Tibial nerve (tissue), 4 donors: ENCODE results near the gene GSK3B. TPM values are rescaled to one million over a fixed set of nuclear protein-coding genes. Genes with fewer than 3 reads are reported as not detected.

Source experiments
- DNase-seq, 2 donors: peaks; one replicate each; pipeline ENCODE4 v3.0.0-alpha.2; 2019; ENCODE audit warnings: low spot score in 2 of 2
- H3K27ac ChIP-seq, 4 donors: fragments of 200-600 bp; sonication (generic) in 3 of 4; one replicate each; pipeline ENCODE4 v1.5.1; 2017 to 2019; ENCODE audit warnings: mild to moderate bottlenecking in 1 of 4
- H3K27me3 ChIP-seq, 2 donors: fragments of 200-600 bp; sonication (generic) in 1 of 2; one replicate each; pipeline versions ENCODE4 v1.5.1 to v1.6.0; 2017 to 2019
- H3K36me3 ChIP-seq, 3 donors: fragments of 200-600 bp; sonication (generic); one replicate each; pipeline ENCODE4 v1.5.1; 2018 to 2019
- H3K4me1 ChIP-seq, 4 donors: fragments of 200-600 bp; sonication (generic) in 3 of 4; one replicate each; pipeline ENCODE4 v1.5.1; 2017 to 2019
- H3K4me3 ChIP-seq, 4 donors: fragments of 200-600 bp; sonication (generic) in 3 of 4; one replicate each; pipeline ENCODE4 v1.5.1; 2017 to 2019; ENCODE audit warnings: mild to moderate bottlenecking in 1 of 4, moderate library complexity in 1 of 4
- H3K9me3 ChIP-seq, 4 donors: fragments of 200-600 bp; sonication (generic) in 3 of 4; one replicate each; pipeline ENCODE4 v1.5.1; 2017 to 2019
- EP300 ChIP-seq, 2 donors: sonication (generic); formaldehyde crosslinking; IDR thresholded peaks; one replicate each; pipeline ENCODE4 v1.6.1; 2017; ENCODE audit warnings: antibody characterized with exemption in 2 of 2, mild to moderate bottlenecking in 1 of 2
- POLR2A ChIP-seq, 2 donors: fragments of 450-650 bp; IDR thresholded peaks; one replicate each; pipeline ENCODE4 v1.6.1; 2017; ENCODE audit warnings: antibody characterized with exemption in 2 of 2, mild to moderate bottlenecking in 2 of 2, moderate library complexity in 2 of 2
- WGBS, 2 donors: methylation state at CpG; one replicate each; pipeline ENCODE4 v1.1.5; 2018; 5-methylcytosine and 5-hydroxymethylcytosine counted together
- total RNA-seq, 4 donors: library from RNA; depleted of rRNA; stranded (reverse); fragments of >200 nt; gene quantifications; one replicate each; pipeline ENCODE4 v1.1.0, GENCODE V29; 2016
- TF ChIP-seq, protein P1 (sequence below), 5 experiments: fragments of 200-600 bp in 3 of 5; fragments of 450-650 bp in 2 of 5; sonication (generic) in 3 of 5; IDR thresholded peaks; one replicate each; pipeline ENCODE4 v1.5.1; 2016 to 2019; ENCODE audit warnings: antibody characterized with exemption in 5 of 5, mild to moderate bottlenecking in 3 of 5, moderate library complexity in 2 of 5

GSK3B gene
- total RNA-seq, 4 donors from 2014 or later = 22.6 to 39.3 (median 28.5) TPM

DNA sequence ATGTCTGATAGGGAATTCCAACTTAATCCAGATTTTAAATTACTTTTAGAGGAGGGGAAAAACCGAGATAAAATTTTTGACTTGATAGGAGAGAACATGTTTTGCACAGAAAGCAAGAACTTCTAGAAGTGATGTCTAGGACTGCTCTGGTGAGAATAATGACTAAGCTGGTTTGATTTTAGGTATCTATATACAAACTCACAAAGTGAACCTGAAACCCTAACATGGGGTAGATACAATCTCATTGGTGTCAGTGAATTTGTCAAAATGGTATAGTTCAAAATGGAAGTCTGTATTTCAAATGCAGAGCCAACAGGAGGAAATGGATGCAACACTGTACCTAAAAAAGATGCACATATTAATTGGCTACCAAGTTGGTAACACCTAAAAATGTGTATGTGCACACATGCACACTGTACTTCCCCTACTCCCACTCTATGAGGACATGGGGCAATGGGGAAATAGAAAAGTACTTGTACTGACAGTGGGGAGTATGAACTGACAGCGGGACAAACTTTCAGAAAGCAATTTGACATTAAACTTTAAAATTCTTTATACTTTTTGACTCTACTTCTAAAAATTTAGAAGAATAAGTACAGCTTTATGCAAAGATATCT lies 259.4 kb downstream of the GSK3B start:
- Histone ChIP-seq H3K27ac (no peak overlapping the region), H3K36me3 (peaks cover 0 to 11% (median 0%) of the 10 kb centered on the region in 3 donors), H3K4me3 (no peak overlapping the region), H3K27me3 (no peaks in the 10 kb centered on the region), H3K9me3 (no peaks in the 10 kb centered on the region), H3K4me1 (no peaks in the 10 kb centered on the region)
- TF ChIP-seq, protein P1, sequence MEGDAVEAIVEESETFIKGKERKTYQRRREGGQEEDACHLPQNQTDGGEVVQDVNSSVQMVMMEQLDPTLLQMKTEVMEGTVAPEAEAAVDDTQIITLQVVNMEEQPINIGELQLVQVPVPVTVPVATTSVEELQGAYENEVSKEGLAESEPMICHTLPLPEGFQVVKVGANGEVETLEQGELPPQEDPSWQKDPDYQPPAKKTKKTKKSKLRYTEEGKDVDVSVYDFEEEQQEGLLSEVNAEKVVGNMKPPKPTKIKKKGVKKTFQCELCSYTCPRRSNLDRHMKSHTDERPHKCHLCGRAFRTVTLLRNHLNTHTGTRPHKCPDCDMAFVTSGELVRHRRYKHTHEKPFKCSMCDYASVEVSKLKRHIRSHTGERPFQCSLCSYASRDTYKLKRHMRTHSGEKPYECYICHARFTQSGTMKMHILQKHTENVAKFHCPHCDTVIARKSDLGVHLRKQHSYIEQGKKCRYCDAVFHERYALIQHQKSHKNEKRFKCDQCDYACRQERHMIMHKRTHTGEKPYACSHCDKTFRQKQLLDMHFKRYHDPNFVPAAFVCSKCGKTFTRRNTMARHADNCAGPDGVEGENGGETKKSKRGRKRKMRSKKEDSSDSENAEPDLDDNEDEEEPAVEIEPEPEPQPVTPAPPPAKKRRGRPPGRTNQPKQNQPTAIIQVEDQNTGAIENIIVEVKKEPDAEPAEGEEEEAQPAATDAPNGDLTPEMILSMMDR (IDR thresholded peaks at IDR 0.05) = no peak
- TF ChIP-seq POLR2A (IDR thresholded peaks at IDR 0.05) = no peak
- no peak for TF ChIP-seq EP300 (IDR thresholded peaks at IDR 0.05)
- DNase-seq = no peak
- WGBS, 2 donors = 90 to 94% methylated on average over 2 of the region's 2 CpGs

DNA sequence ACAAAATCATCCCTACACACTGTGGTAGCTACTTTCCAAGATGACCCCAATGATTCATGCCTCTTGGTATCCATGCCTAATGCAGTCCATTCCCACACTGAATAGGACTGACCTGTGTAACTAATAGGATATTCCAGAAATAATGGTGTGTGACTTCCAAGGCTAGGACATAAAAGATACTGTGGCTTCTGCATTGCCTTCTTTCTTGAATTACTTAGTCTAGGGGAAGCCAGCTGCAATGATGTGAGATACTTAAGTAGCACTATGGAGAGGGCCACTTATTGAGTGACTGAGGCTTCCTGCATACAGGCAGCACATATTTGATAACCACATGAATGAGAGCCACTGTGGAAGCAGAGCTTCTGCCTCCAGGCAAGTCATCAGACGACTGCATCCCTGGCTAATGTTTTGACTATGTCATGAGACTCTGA lies 262.3 kb downstream of the GSK3B start:
- WGBS, 2 donors = 37 to 79% methylated on average over 1 of the region's 1 CpG
- no peaks in the 10 kb centered on the region for H3K9me3 ChIP-seq

DNA sequence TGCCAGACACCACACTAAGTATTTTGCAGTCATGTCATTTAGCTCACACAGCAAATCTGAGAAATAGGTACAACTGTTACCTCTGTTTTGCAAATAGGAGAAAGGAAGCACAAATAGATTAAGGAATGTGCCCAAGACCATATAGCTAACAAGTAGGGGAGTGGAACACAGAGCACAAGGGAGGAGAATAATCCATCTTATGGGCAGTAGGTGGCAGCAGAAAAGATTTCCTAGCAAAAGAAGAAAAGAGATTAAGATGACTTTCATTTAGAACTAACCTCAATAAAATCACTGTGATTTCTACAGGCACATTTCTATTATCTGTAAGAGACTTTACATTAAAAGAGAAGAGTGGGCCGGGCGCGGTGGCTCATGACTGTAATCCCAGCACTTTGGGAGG lies 263.2 kb downstream of the GSK3B start:
- no peaks in the 10 kb centered on the region for H3K9me3 ChIP-seq
- H3K27me3 ChIP-seq = no peaks in the 10 kb centered on the region
- peaks cover 0 to 10% (median 0%) of the 10 kb centered on the region in 3 donors for H3K36me3 ChIP-seq
- no peaks in the 10 kb centered on the region for H3K4me1 ChIP-seq
- DNase-seq = no peak
- no peak overlapping the region for H3K27ac ChIP-seq
- no peak overlapping the region for H3K4me3 ChIP-seq
- TF ChIP-seq POLR2A (IDR thresholded peaks at IDR 0.05) (no peak), EP300 (IDR thresholded peaks at IDR 0.05) (no peak)
- TF ChIP-seq, protein P1 (IDR thresholded peaks at IDR 0.05) = no peak
- 89 to 94% methylated on average over 3 of the region's 3 CpGs for WGBS, 2 donors

More for the DNA sequence above, 262.3 kb downstream of the GSK3B start:
- no peak for DNase-seq
- no peak overlapping the region for H3K27ac ChIP-seq
- H3K27me3 ChIP-seq = no peaks in the 10 kb centered on the region
- H3K36me3 ChIP-seq = peaks cover 0 to under 1% (median 0%) of the 10 kb centered on the region in 3 donors
- H3K4me1 ChIP-seq = no peaks in the 10 kb centered on the region
- H3K4me3 ChIP-seq = no peak overlapping the region
- TF ChIP-seq, protein P1 (IDR thresholded peaks at IDR 0.05) = no peak
- TF ChIP-seq POLR2A (IDR thresholded peaks at IDR 0.05) (no peak), EP300 (IDR thresholded peaks at IDR 0.05) (no peak)

DNA sequence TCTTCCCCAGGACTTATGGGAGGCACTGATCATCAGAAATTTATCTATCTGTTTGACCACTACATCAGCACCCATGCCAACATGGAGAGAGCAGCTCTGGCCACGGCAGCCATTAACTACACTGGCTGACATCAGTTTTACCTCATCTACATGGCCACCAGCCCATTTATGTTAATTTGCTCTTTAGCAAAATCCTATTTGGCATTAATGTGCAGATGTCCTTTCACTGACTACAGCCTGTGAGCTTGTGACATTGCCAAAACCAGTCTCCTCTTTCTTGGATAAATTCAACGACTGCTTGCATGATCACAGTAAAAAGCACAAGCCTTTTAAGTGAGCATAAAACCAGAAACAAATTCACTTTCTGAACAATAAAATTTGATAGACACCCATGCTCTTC lies 264.8 kb downstream of the GSK3B start:
- Histone ChIP-seq H3K4me3 (no peak overlapping the region), H3K4me1 (no peaks in the 10 kb centered on the region), H3K9me3 (no peaks in the 10 kb centered on the region), H3K27me3 (no peaks in the 10 kb centered on the region), H3K36me3 (peaks cover 0 to 25% (median 0%) of the 10 kb centered on the region in 3 donors), H3K27ac (no peak overlapping the region)
- TF ChIP-seq, protein P1 (IDR thresholded peaks at IDR 0.05) = no peak
- 54 to 62% methylated on average over 2 of the region's 2 CpGs for WGBS, 2 donors
- no peak for DNase-seq

DNA sequence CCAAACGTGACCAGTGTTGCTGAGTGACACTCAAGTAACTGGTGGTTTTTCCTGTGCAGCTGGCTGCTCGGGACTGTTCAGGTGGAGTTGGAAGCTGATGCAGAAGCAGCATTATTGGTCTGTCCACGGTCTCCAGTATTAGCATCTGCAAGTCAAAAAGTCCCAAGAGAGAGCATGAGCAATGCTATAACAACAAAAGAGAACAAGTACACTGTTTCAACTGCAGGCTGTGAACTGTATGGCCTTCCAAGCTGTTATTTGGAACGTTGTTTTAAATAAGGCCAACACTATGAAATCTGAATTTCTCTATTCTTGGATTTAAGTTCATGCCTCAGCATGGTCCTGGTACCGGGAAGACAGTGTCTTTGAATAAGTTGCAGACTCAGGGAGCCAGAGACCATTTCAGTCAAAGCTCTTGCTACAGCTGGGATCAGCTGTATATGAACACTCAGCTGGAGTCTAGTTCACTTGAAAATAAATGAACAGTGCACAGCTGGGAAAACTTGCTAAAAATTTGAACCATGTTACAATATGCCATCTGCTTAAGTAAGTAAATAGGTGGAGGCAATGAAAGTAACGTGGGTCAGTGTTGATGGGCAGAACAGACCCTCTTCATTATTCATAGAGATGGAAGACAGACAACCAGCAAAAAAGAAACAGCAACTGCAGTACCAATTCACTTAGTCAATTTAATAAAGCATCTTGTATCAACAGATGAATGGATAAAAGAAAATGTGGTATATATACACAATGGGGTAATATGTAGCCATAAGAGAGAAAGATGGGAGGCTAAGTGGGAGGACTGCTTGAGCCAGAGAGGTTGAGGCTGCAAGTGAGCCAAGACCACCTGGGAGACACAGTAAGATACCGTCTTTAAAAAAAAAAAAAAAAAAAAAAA lies 267.3 kb downstream of the GSK3B start:
- H3K4me3 ChIP-seq = no peak overlapping the region
- TF ChIP-seq, protein P1 (IDR thresholded peaks at IDR 0.05) = no peak
- TF ChIP-seq POLR2A (IDR thresholded peaks at IDR 0.05) (no peak), EP300 (IDR thresholded peaks at IDR 0.05) (no peak)
- no peaks in the 10 kb centered on the region for H3K4me1 ChIP-seq
- no peaks in the 10 kb centered on the region for H3K27me3 ChIP-seq
- H3K36me3 ChIP-seq = peaks cover 0 to 26% (median 0%) of the 10 kb centered on the region in 3 donors
- WGBS, 2 donors = 59 to 68% methylated on average over 7 of the region's 7 CpGs
- no peaks in the 10 kb centered on the region for H3K9me3 ChIP-seq
- no peak for DNase-seq
- H3K27ac ChIP-seq = no peak overlapping the region
